Activated naive CD8-positive, alpha-beta T cell treated with anti-CD3 and anti-CD28 coated beads for 36 hours (primary cell): ENCODE results near the gene RAB11B. TPM values are rescaled to one million over a fixed set of nuclear protein-coding genes. Genes with fewer than 3 reads are reported as not detected.
"Not testable (repeated sequence)": the region's sequence is repeated elsewhere in the genome, so short reads cannot be mapped to it uniquely, and the experiment has no call there.

Experiments
- DNase-seq: peaks from one replicate; pipeline ENCODE4 v3.0.0; 2021
- H3K27ac Mint-ChIP-seq: one replicate; pipeline ENCODE4 v1.8.0; 2022; ENCODE audit warnings: mild to moderate bottlenecking, moderate library complexity, mixed read lengths
- H3K27me3 Mint-ChIP-seq: one replicate; pipeline ENCODE4 v1.8.0; 2022; ENCODE audit warnings: mild to moderate bottlenecking, mixed read lengths
- H3K36me3 Mint-ChIP-seq: one replicate; pipeline ENCODE4 v1.8.0; 2021; ENCODE audit warnings: mild to moderate bottlenecking, mixed read lengths
- H3K4me1 Mint-ChIP-seq: one replicate; pipeline ENCODE4 v1.8.0; 2021; ENCODE audit warnings: mixed read lengths
- H3K4me3 Mint-ChIP-seq: one replicate; pipeline ENCODE4 v1.8.0; 2022; ENCODE audit warnings: mild to moderate bottlenecking, moderate library complexity, mixed read lengths
- H3K9me3 Mint-ChIP-seq: one replicate; pipeline ENCODE4 v1.8.0; 2022; ENCODE audit warnings: mixed read lengths
- total RNA-seq, 2 experiments: library from RNA; stranded (reverse); gene quantifications; one replicate each; pipeline ENCODE4 v1.2.3, GENCODE V29; 2021

RAB11B gene
- total RNA-seq, 2 experiments from 2014 or later: 60.9 to 65.5 TPM

GRCh38 chr19:8363803-8364771, 26.1 kb upstream of the RAB11B start, which contains the start of gene ANGPTL4:
Gene ANGPTL4 (plus strand): TSS chr19:8364155. CDS start chr19:8364322, 167 bp downstream.
- DNase-seq: peak; percentile 76
- Mint-ChIP-seq H3K27ac (peak within 1 kb of the TSS; percentile 76), H3K4me3 (peak within 1 kb of the TSS; percentile 87), H3K9me3 (no peaks in the 10 kb centered on the region), H3K27me3 (peaks cover 76% of the 10 kb centered on the region), H3K36me3 (peaks cover 2% of the 10 kb centered on the region), H3K4me1 (peaks cover 21% of the 10 kb centered on the region)

GRCh38 chr19:8366121-8366581, 24.0 kb upstream of the RAB11B start:
- Mint-ChIP-seq H3K36me3 (peaks cover 2% of the 10 kb centered on the region), H3K9me3 (no peaks in the 10 kb centered on the region), H3K27me3 (peaks cover 71% of the 10 kb centered on the region), H3K4me3 (no peak overlapping the region), H3K27ac (no peak overlapping the region), H3K4me1 (peaks cover 23% of the 10 kb centered on the region)
- no peak for DNase-seq

GRCh38 chr19:8366961-8367326, 23.2 kb upstream of the RAB11B start:
- Mint-ChIP-seq H3K27me3 (peaks cover 68% of the 10 kb centered on the region), H3K36me3 (peaks cover 2% of the 10 kb centered on the region), H3K4me3 (no peak overlapping the region), H3K27ac (no peak overlapping the region), H3K9me3 (no peaks in the 10 kb centered on the region), H3K4me1 (peaks cover 22% of the 10 kb centered on the region)
- no peak for DNase-seq

- H3K9me3 Mint-ChIP-seq: no peaks in the 10 kb centered on the region
- DNase-seq: no peak
- H3K4me3 Mint-ChIP-seq: no peak overlapping the region
- peaks cover 17% of the 10 kb centered on the region for H3K4me1 Mint-ChIP-seq
- H3K27ac Mint-ChIP-seq: no peak overlapping the region
- peaks cover 63% of the 10 kb centered on the region for H3K27me3 Mint-ChIP-seq
- peaks cover 2% of the 10 kb centered on the region for H3K36me3 Mint-ChIP-seq
Measured at GRCh38 chr19:8367327-8368001, 22.7 kb upstream of the RAB11B start.

- no peak for DNase-seq
- Mint-ChIP-seq H3K27me3 (peaks cover 36% of the 10 kb centered on the region), H3K4me3 (no peak overlapping the region), H3K27ac (no peak overlapping the region), H3K4me1 (peaks cover 11% of the 10 kb centered on the region), H3K9me3 (no peaks in the 10 kb centered on the region), H3K36me3 (no peaks in the 10 kb centered on the region)
Measured at GRCh38 chr19:8370176-8371010, 19.8 kb upstream of the RAB11B start.

- Mint-ChIP-seq H3K27ac (no peak overlapping the region), H3K36me3 (no peaks in the 10 kb centered on the region), H3K4me3 (no peak overlapping the region), H3K27me3 (peaks cover 28% of the 10 kb centered on the region), H3K4me1 (peaks cover 11% of the 10 kb centered on the region), H3K9me3 (no peaks in the 10 kb centered on the region)
- no peak for DNase-seq
Measured at GRCh38 chr19:8371011-8371804, 19.0 kb upstream of the RAB11B start.

- H3K4me1 Mint-ChIP-seq: peaks cover 11% of the 10 kb centered on the region
- no peak for DNase-seq
- H3K4me3 Mint-ChIP-seq: no peak overlapping the region
- no peaks in the 10 kb centered on the region for H3K27me3 Mint-ChIP-seq
- H3K9me3 Mint-ChIP-seq: no peaks in the 10 kb centered on the region
- H3K36me3 Mint-ChIP-seq: peaks cover 6% of the 10 kb centered on the region
- H3K27ac Mint-ChIP-seq: no peak overlapping the region
Measured at GRCh38 chr19:8373867-8374813, 16.0 kb upstream of the RAB11B start.

GRCh38 chr19:8375766-8376165, 14.4 kb upstream of the RAB11B start:
- not testable (repeated sequence) for H3K36me3 Mint-ChIP-seq, DNase-seq, H3K9me3 Mint-ChIP-seq, H3K27me3 Mint-ChIP-seq, H3K27ac Mint-ChIP-seq, H3K4me3 Mint-ChIP-seq
- peaks cover 10% of the 10 kb centered on the region for H3K4me1 Mint-ChIP-seq

GRCh38 chr19:8376373-8376974, 13.7 kb upstream of the RAB11B start:
- H3K4me1 Mint-ChIP-seq, H3K27ac Mint-ChIP-seq, H3K4me3 Mint-ChIP-seq, H3K9me3 Mint-ChIP-seq, H3K36me3 Mint-ChIP-seq, H3K27me3 Mint-ChIP-seq, DNase-seq: not testable (repeated sequence)

GRCh38 chr19:8377598-8377997, 12.6 kb upstream of the RAB11B start:
- Mint-ChIP-seq H3K9me3 (no peaks in the 10 kb centered on the region), H3K36me3 (peaks cover 6% of the 10 kb centered on the region), H3K4me1 (peaks cover 9% of the 10 kb centered on the region), H3K4me3 (no peak overlapping the region), H3K27ac (no peak overlapping the region), H3K27me3 (no peaks in the 10 kb centered on the region)
- no peak for DNase-seq

GRCh38 chr19:8379156-8379891, 10.8 kb upstream of the RAB11B start:
- not testable (repeated sequence) for DNase-seq, H3K4me3 Mint-ChIP-seq, H3K36me3 Mint-ChIP-seq, H3K9me3 Mint-ChIP-seq, H3K27ac Mint-ChIP-seq, H3K27me3 Mint-ChIP-seq, H3K4me1 Mint-ChIP-seq

GRCh38 chr19:8384569-8384968, 5.6 kb upstream of the RAB11B start:
- H3K27me3 Mint-ChIP-seq: not testable (repeated sequence)

More at GRCh38 chr19:8384569-8384968, 5.6 kb upstream of the RAB11B start:
- H3K4me1 Mint-ChIP-seq: peaks cover 11% of the 10 kb centered on the region
- not testable (repeated sequence) for H3K27ac Mint-ChIP-seq, H3K9me3 Mint-ChIP-seq, H3K36me3 Mint-ChIP-seq, DNase-seq, H3K4me3 Mint-ChIP-seq
